ENCODE measurements around the gene TGFBR3.
"Not testable (repeated sequence)": the region's sequence is repeated elsewhere in the genome, so short reads cannot be mapped to it uniquely, and the experiment has no call there.

GRCh38 chr1:91840276-91840675 lies 45.7 kb downstream of the TGFBR3 start:
- TF ChIP-seq CTCF (IDR thresholded peaks at IDR 0.05; ENCODE audit: poor library complexity); EZH2phosphoT487 (IDR thresholded peaks at IDR 0.05; ENCODE audit: low read depth, severe bottlenecking, unreplicated experiment); EZH2 (IDR thresholded peaks at IDR 0.05; ENCODE audit: borderline replicate concordance): not testable (repeated sequence)
